ENCODE results near the gene ACER2.
"Not testable (repeated sequence)": the region's sequence is repeated elsewhere in the genome, so short reads cannot be mapped to it uniquely, and the experiment has no call there.

ACER2 gene

GRCh38 chr9:19380826-19381075 lies 28.1 kb upstream of the ACER2 start:
- Histone ChIP-seq H3K27ac (peak overlapping the region; percentile 86), H3K27me3 (no peaks in the 10 kb centered on the region), H3K4me3 (ENCODE audit: low read depth in 1 of 2, low read length in 1 of 2) (peak overlapping the region; percentile 93 to 94), H3K9me3 (no peaks in the 10 kb centered on the region), H3K4me1 (ENCODE audit: control insufficient read depth in 1 of 2, insufficient read depth in 1 of 2, low read depth in 1 of 2, low read length in 1 of 2) (peaks cover 19 to 22% of the 10 kb centered on the region in 2 experiments), H3K36me3 (peaks cover 31% of the 10 kb centered on the region)
- TF ChIP-seq CTCF (IDR thresholded peaks at IDR 0.05), result no peak

GRCh38 chr9:19381656-19382055 lies 27.2 kb upstream of the ACER2 start:
- Histone ChIP-seq H3K9me3 (no peaks in the 10 kb centered on the region), H3K4me1 (ENCODE audit: control insufficient read depth in 1 of 2, insufficient read depth in 1 of 2, low read depth in 1 of 2, low read length in 1 of 2) (peaks cover 19 to 22% of the 10 kb centered on the region in 2 experiments), H3K36me3 (peaks cover 22% of the 10 kb centered on the region), H3K27me3 (no peaks in the 10 kb centered on the region), H3K27ac (no peak overlapping the region), H3K4me3 (ENCODE audit: low read depth in 1 of 2, low read length in 1 of 2) (no peak overlapping the region)
- TF ChIP-seq CTCF (IDR thresholded peaks at IDR 0.05), result no peak

- not testable (repeated sequence) for H3K27me3 ChIP-seq
These were observed 23.6 kb upstream of the ACER2 start for GRCh38 chr9:19385212-19385611.

GRCh38 chr9:19385786-19386501 lies 22.9 kb upstream of the ACER2 start:
- Histone ChIP-seq H3K27me3 (no peaks in the 10 kb centered on the region), H3K4me1 (ENCODE audit: control insufficient read depth in 1 of 2, insufficient read depth in 1 of 2, low read depth in 1 of 2, low read length in 1 of 2) (peaks cover 0 to under 1% of the 10 kb centered on the region in 2 experiments), H3K27ac (no peak overlapping the region), H3K36me3 (no peaks in the 10 kb centered on the region), H3K9me3 (no peaks in the 10 kb centered on the region), H3K4me3 (ENCODE audit: low read depth in 1 of 2, low read length in 1 of 2) (no peak overlapping the region)
- no peak for TF ChIP-seq CTCF (IDR thresholded peaks at IDR 0.05)

More at GRCh38 chr9:19385212-19385611, 23.6 kb upstream of the ACER2 start:
- not testable (repeated sequence) for H3K4me3 ChIP-seq (ENCODE audit: low read depth in 1 of 2, low read length in 1 of 2); H3K9me3 ChIP-seq; H3K27ac ChIP-seq; H3K4me1 ChIP-seq (ENCODE audit: control insufficient read depth in 1 of 2, insufficient read depth in 1 of 2, low read depth in 1 of 2, low read length in 1 of 2); H3K36me3 ChIP-seq

GRCh38 chr9:19386502-19387044 lies 22.2 kb upstream of the ACER2 start:
- Histone ChIP-seq H3K27me3 (no peaks in the 10 kb centered on the region), H3K27ac (no peak overlapping the region)
- TF ChIP-seq CTCF (IDR thresholded peaks at IDR 0.05), result no peak

GRCh38 chr9:19387317-19387716 lies 21.5 kb upstream of the ACER2 start:
- H3K27me3 ChIP-seq, result no peaks in the 10 kb centered on the region
- no peaks in the 10 kb centered on the region for H3K4me1 ChIP-seq (ENCODE audit: control insufficient read depth in 1 of 2, insufficient read depth in 1 of 2, low read depth in 1 of 2, low read length in 1 of 2)

More at GRCh38 chr9:19386502-19387044, 22.2 kb upstream of the ACER2 start:
- no peaks in the 10 kb centered on the region for H3K36me3 ChIP-seq
- H3K4me3 ChIP-seq (ENCODE audit: low read depth in 1 of 2, low read length in 1 of 2), result no peak overlapping the region
- H3K4me1 ChIP-seq (ENCODE audit: control insufficient read depth in 1 of 2, insufficient read depth in 1 of 2, low read depth in 1 of 2, low read length in 1 of 2), result no peaks in the 10 kb centered on the region
- no peaks in the 10 kb centered on the region for H3K9me3 ChIP-seq

GRCh38 chr9:19389539-19389938 lies 19.3 kb upstream of the ACER2 start:
- H3K27me3 ChIP-seq; H3K9me3 ChIP-seq; H3K27ac ChIP-seq; H3K36me3 ChIP-seq; H3K4me1 ChIP-seq (ENCODE audit: control insufficient read depth in 1 of 2, insufficient read depth in 1 of 2, low read depth in 1 of 2, low read length in 1 of 2); H3K4me3 ChIP-seq (ENCODE audit: low read depth in 1 of 2, low read length in 1 of 2): not testable (repeated sequence)

More at GRCh38 chr9:19387317-19387716, 21.5 kb upstream of the ACER2 start:
- TF ChIP-seq CTCF (IDR thresholded peaks at IDR 0.05), result no peak
- Histone ChIP-seq H3K36me3 (no peaks in the 10 kb centered on the region), H3K4me3 (ENCODE audit: low read depth in 1 of 2, low read length in 1 of 2) (no peak overlapping the region), H3K27ac (no peak overlapping the region), H3K9me3 (no peaks in the 10 kb centered on the region)

Data from neutrophil (primary cell).